Hematopoietic multipotent progenitor cell treated with erythropoietin and hydrocortisone succinate and interleukin-3 and kit ligand, for 8 days (in vitro differentiated cells): ENCODE data around the gene CLASRP.
A peak's percentile ranks its signal among the peaks of the same experiment; 100 is the strongest.

Experiments
- DNase-seq: peaks from one replicate; pipeline ENCODE4 v3.0.0-alpha.2; 2015

The CLASRP gene

GRCh38 chr19:45023048-45023447 lies 15.8 kb upstream of the CLASRP start:
- DNase-seq, result no peak

GRCh38 chr19:45025264-45025663 lies 13.6 kb upstream of the CLASRP start:
- no peak for DNase-seq

- no peak for DNase-seq
Measured at GRCh38 chr19:45027371-45027770, 11.5 kb upstream of the CLASRP start.

GRCh38 chr19:45030825-45031224 lies 8.0 kb upstream of the CLASRP start:
- DNase-seq, result no peak

- no peak for DNase-seq
Measured at GRCh38 chr19:45032421-45032820, 6.4 kb upstream of the CLASRP start.

GRCh38 chr19:45035755-45036154 lies 3.1 kb upstream of the CLASRP start:
- DNase-seq, result no peak

GRCh38 chr19:45037393-45038169 lies 1.3 kb upstream of the CLASRP start:
- DNase-seq, result no peak

- no peak for DNase-seq
Measured at GRCh38 chr19:45040059-45040771, 1.4 kb downstream of the CLASRP start.

- no peak for DNase-seq
Measured at GRCh38 chr19:45041125-45041524, 2.3 kb downstream of the CLASRP start.

- no peak for DNase-seq
Measured at GRCh38 chr19:45045671-45046353, 7.0 kb downstream of the CLASRP start.

GRCh38 chr19:45046355-45046754 lies 7.5 kb downstream of the CLASRP start:
- DNase-seq, result no peak

- no peak for DNase-seq
Measured at GRCh38 chr19:45047188-45047797, 8.4 kb downstream of the CLASRP start.

- no peak for DNase-seq
Measured at GRCh38 chr19:45049073-45049736, 10.4 kb downstream of the CLASRP start.

- no peak for DNase-seq
Measured at GRCh38 chr19:45050036-45050435, 11.2 kb downstream of the CLASRP start.

GRCh38 chr19:45051929-45052579 lies 13.2 kb downstream of the CLASRP start:
- no peak for DNase-seq

GRCh38 chr19:45056831-45057230 lies 18.0 kb downstream of the CLASRP start:
- no peak for DNase-seq

GRCh38 chr19:45057444-45057843 lies 18.6 kb downstream of the CLASRP start:
- DNase-seq, result no peak

- peak; percentile 22 for DNase-seq
Measured at GRCh38 chr19:45058622-45059159, 19.8 kb downstream of the CLASRP start.

- peak; percentile 89 for DNase-seq
Measured at GRCh38 chr19:45059258-45059965, 20.6 kb downstream of the CLASRP start.

GRCh38 chr19:45061965-45062364 lies 23.1 kb downstream of the CLASRP start:
- DNase-seq, result no peak
